ENCODE data around the gene SLC4A1AP.

- TF ChIP-seq GATA3 (IDR thresholded peaks at IDR 0.05; ENCODE audit: low read depth, low read length) (no peak), GATA2 (IDR thresholded peaks at IDR 0.05; ENCODE audit: low read depth, low read length) (no peak)
These were observed 40.7 kb upstream of the SLC4A1AP start for GRCh38 chr2:27622921-27623384.
